Ovary (tissue), 3 donors: ENCODE data around the gene SUPT4H1.

Experiments
- CTCF ChIP-seq, 3 donors: fragments of 450-650 bp in 2 of 3; fragments of 200-600 bp in 1 of 3; IDR thresholded peaks; one replicate each; pipeline versions ENCODE4 v1.5.1 to v1.8.0; 2016 to 2022; ENCODE audit warnings: antibody characterized with exemption in 3 of 3, mild to moderate bottlenecking in 1 of 3
- EP300 ChIP-seq: sonication (generic); formaldehyde crosslinking; IDR thresholded peaks from one replicate; pipeline ENCODE4 v1.6.1; 2017; ENCODE audit warnings: antibody characterized with exemption
- POLR2A ChIP-seq: fragments of 450-650 bp; IDR thresholded peaks from one replicate; pipeline ENCODE4 v1.6.1; 2017; ENCODE audit warnings: antibody characterized with exemption, mild to moderate bottlenecking, moderate library complexity
- donor health status: DM: no; HTN: no; CAD: no.

GRCh38 chr17:58351831-58352595 is at the start of gene SUPT4H1:
- TF ChIP-seq CTCF (IDR thresholded peaks at IDR 0.05) (peak in 2 of 3 donors; percentile 43 to 45), POLR2A (peak; percentile 89), EP300 (no peak)
